Body of pancreas (tissue), 4 donors: Measurements from ENCODE around the gene PDGFA. TPM values are rescaled to one million over a fixed set of nuclear protein-coding genes. Genes with fewer than 3 reads are reported as not detected.

Experiments
- ATAC-seq: fragments of 150-250 bp; one replicate; pipeline ENCODE4 v1.9.1; 2016
- DNase-seq, 4 donors: peaks; one replicate each; pipeline ENCODE4 v3.0.0-alpha.2; 2019
- H3K27ac ChIP-seq, 4 donors: fragments of 200-600 bp; sonication (generic); 1 replicate in 3 of 4; 2 replicates in 1 of 4; pipeline versions ENCODE4 v1.5.1 to v1.6.1; 2016 to 2019; ENCODE audit warnings: mild to moderate bottlenecking in 1 of 4, mixed read lengths in 1 of 4, moderate library complexity in 1 of 4
- H3K27me3 ChIP-seq, 2 donors: fragments of 200-600 bp; sonication (generic); one replicate each; pipeline ENCODE4 v1.6.0; 2016; ENCODE audit warnings: mild to moderate bottlenecking in 1 of 2
- H3K36me3 ChIP-seq, 2 donors: fragments of 200-600 bp; sonication (generic); replicated peaks in 1 of 2; 2 replicates each; pipeline ENCODE4 v1.5.1; 2016; ENCODE audit warnings: low read depth in 2 of 2; ENCODE audit not compliant: insufficient read depth in 1 of 2
- H3K4me1 ChIP-seq: fragments of 200-600 bp; sonication (generic); one replicate; pipeline ENCODE4 v1.6.0; 2016
- H3K4me3 ChIP-seq, 2 donors: fragments of 200-600 bp; sonication (generic); 1 replicate in 1 of 2; 2 replicates in 1 of 2; pipeline ENCODE4 v1.5.1; 2016 to 2019
- H3K9me3 ChIP-seq, 3 donors: fragments of 200-600 bp; sonication (generic); 1 replicate in 2 of 3; 2 replicates in 1 of 3; pipeline ENCODE4 v1.5.1; 2016
- POLR2A ChIP-seq, 3 donors: fragments of 450-650 bp; IDR thresholded peaks; one replicate each; pipeline ENCODE4 v1.6.1; 2016; ENCODE audit warnings: antibody characterized with exemption in 3 of 3, mild to moderate bottlenecking in 2 of 3
- WGBS, 2 donors: methylation state at CpG; one replicate each; pipeline ENCODE4 v1.1.5; 2017; 5-methylcytosine and 5-hydroxymethylcytosine counted together
- intact Hi-C: fragments of 100-400 bp; cut with DNase I; formaldehyde crosslinking; loops from one replicate; pipeline ENCODE4 v1.15.1; 2023
- total RNA-seq, 2 donors: library from RNA; depleted of rRNA; stranded (reverse); fragments of >200 nt; gene quantifications; one replicate each; pipeline ENCODE4 v1.1.0, GENCODE V29; 2016
- TF ChIP-seq, protein P1 (sequence below), 7 experiments: fragments of 450-650 bp in 4 of 7; fragments of 200-600 bp in 3 of 7; sonication (generic) in 3 of 7; IDR thresholded peaks; one replicate each; pipeline ENCODE4 v1.5.1; 2016 to 2019; ENCODE audit warnings: antibody characterized with exemption in 7 of 7

Gene PDGFA
- total RNA-seq, 2 donors from 2014 or later, result 58.6 to 59.3 TPM

DNA sequence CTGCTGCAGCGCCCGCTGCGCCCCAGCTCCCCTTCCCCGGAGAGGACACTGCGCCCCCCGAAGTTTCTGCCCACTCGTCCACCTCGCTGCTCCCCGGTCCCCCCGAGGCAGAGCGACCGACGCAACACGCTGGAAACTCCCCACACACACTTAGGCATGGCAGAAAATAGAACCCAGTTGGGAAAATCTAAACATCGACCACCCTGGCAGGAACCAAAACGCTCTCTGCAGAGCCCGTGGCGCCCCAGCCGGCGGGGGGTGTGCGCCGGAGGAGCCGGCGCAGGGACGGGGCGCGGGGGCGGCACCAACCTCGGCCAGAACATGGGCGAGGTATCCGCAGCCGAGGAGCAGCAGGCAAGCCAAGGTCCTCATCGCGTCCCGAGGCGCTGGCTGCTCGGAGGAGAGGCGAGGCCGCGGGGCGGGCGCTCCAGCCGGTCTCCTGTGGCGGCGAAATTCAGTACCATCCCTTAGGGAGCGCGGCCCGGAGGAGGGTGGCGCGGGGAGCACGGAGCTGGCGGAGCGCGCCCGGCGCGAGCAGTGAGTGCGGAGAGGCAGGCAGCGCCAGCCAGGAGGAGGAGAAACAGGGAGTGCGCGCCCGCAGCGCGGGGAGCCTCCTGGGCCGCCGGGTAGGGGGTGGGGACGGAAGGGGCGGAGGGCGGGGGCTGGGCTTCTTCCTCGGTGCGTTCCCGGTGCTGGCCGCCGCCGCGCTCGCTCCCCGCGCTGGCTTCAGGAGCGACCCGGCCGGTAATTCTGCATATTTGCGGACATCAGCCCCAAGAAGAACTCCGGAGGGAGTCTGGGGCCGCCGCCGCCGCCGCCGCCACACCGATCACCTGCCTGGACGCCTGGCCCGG is 789 bp downstream of the PDGFA start:
- 0 to 1% methylated on average over 1 to 70 of the region's 93 CpGs for WGBS, 2 donors
- peaks cover 57% of the 10 kb centered on the region for H3K4me1 ChIP-seq
- H3K9me3 ChIP-seq, result no peaks in the 10 kb centered on the region
- DNase-seq (peak; percentile 91 to 93 (median 92)), ATAC-seq (peak; percentile 70)
- no peaks in the 10 kb centered on the region for H3K27me3 ChIP-seq
- no peaks in the 10 kb centered on the region for H3K36me3 ChIP-seq
- peak overlapping the region; percentile 91 to 99 (median 95) for H3K27ac ChIP-seq
- peak; percentile 94 to 96 (median 95) for TF ChIP-seq POLR2A (IDR thresholded peaks at IDR 0.05)
- TF ChIP-seq, protein P1, sequence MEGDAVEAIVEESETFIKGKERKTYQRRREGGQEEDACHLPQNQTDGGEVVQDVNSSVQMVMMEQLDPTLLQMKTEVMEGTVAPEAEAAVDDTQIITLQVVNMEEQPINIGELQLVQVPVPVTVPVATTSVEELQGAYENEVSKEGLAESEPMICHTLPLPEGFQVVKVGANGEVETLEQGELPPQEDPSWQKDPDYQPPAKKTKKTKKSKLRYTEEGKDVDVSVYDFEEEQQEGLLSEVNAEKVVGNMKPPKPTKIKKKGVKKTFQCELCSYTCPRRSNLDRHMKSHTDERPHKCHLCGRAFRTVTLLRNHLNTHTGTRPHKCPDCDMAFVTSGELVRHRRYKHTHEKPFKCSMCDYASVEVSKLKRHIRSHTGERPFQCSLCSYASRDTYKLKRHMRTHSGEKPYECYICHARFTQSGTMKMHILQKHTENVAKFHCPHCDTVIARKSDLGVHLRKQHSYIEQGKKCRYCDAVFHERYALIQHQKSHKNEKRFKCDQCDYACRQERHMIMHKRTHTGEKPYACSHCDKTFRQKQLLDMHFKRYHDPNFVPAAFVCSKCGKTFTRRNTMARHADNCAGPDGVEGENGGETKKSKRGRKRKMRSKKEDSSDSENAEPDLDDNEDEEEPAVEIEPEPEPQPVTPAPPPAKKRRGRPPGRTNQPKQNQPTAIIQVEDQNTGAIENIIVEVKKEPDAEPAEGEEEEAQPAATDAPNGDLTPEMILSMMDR (IDR thresholded peaks at IDR 0.05), result peak in 5 of 7 experiments; percentile 12 to 24 (median 19)
- peak overlapping the region; percentile 80 to 92 for H3K4me3 ChIP-seq
- intact Hi-C loops, result no loop called here

DNA sequence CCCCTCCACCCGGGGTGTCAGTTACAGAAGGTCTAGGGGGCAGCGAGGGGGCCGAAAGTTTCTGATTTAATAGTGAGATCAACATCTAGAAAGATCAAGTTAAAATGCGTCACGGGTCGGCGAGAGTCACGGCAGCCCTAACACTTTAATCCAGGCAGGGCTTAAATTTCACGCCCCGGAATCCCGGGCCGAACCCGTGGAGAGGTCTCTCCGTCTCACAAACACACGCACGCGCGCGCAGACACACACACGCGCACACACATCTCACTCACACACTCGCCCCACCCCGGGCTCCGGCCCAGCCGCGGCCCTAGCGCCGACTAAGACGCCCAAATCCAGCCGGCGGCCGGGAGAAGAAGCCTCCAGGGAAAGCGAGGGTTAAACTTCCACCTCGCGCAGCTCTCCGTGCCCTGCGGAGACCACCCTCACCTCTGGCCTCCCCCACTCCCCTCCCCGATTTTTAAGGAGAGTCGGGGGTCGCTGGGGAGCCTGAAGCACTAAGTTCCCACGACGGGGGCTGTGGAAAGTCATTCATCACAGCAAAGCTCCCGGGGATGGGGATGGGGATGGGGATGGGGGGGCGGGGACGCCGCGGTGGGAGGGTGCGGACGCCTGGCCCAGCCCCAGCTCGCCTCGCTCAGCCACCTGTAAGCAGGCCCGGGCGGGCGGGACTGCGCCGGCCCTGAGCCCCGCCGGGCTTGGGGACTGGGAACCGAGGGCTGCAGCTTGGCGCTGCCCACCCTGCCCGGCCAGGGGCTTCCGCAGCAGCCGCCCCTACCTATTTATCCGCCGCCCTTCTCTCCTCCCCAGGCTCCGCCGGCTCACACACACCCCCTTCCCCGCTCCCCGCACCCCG is 1.6 kb downstream of the PDGFA start:
- ATAC-seq, result peak; percentile 28
- no peaks in the 10 kb centered on the region for H3K27me3 ChIP-seq
- H3K4me3 ChIP-seq, result peak overlapping the region; percentile 80 to 92
- peak; percentile 72 to 75 (median 73) for DNase-seq
- H3K36me3 ChIP-seq, result no peaks in the 10 kb centered on the region
- peak overlapping the region; percentile 91 to 99 (median 95) for H3K27ac ChIP-seq
- TF ChIP-seq POLR2A (IDR thresholded peaks at IDR 0.05), result peak; percentile 15 to 55 (median 44)
- TF ChIP-seq, protein P1 (IDR thresholded peaks at IDR 0.05), result no peak
- H3K4me1 ChIP-seq, result peaks cover 65% of the 10 kb centered on the region
- no peaks in the 10 kb centered on the region for H3K9me3 ChIP-seq
- intact Hi-C loops, result no loop called here
- WGBS, 2 donors, result 0 to 1% methylated on average over 8 to 66 of the region's 70 CpGs

DNA sequence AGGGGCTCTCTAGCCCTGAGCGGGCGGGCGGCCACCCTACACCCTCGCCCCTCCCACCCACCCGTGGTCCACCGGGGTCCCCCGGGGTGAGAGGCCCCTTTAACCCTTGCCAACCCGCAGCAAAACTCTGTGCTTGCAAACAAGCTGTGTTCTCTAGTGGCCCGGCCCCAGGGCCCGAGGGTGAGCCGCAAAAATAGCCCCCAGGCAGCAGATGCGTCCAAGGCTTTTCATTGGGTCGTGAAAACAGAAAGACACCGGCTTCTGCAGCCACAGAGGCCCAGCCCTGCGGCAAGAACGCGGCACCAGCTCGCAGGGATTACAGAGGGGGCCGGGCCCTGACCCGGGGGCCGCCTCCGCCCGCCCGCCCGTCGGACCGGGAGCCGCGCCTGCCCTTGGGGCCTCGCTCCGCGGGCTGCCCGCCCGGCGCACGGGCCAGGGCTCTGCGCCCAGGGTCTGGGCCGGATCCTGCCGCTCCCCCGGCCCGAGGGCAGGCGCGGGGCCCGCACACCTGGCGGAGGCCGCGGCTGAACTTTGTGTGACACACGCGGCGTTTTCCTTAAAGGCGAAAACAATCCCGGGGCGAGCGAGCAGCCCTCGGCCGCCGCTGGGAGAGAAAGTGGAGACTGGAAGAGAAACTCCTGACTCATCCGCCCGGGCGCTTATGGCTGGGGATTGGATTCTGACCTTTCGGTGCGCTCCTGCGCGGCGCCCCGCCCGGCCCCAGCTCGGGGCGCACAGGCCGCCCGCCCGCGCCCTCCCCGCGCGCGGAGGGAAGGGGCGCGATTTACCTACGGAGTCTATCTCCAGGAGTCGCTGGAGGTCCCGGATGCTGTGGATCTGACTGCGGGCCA is 2.8 kb downstream of the PDGFA start:
- TF ChIP-seq, protein P1 (IDR thresholded peaks at IDR 0.05), result peak in 1 of 7 experiments; percentile 12
- TF ChIP-seq POLR2A (IDR thresholded peaks at IDR 0.05), result peak; percentile 47 to 53 (median 52)
- H3K27ac ChIP-seq, result peak overlapping the region; percentile 91 to 99 (median 95)
- no peaks in the 10 kb centered on the region for H3K27me3 ChIP-seq
- peak overlapping the region; percentile 13 to 28 for H3K4me3 ChIP-seq
- DNase-seq, result peak; percentile 66 to 76 (median 70)
- no peaks in the 10 kb centered on the region for H3K36me3 ChIP-seq
- WGBS, 2 donors, result 4% methylated on average over 65 of the region's 83 CpGs; no CpG with 5 or more reads in 1 of the 2 donors
- peak; percentile 9 for ATAC-seq
- H3K9me3 ChIP-seq, result no peaks in the 10 kb centered on the region
- intact Hi-C loops, result no loop called here
- peaks cover 64% of the 10 kb centered on the region for H3K4me1 ChIP-seq

DNA sequence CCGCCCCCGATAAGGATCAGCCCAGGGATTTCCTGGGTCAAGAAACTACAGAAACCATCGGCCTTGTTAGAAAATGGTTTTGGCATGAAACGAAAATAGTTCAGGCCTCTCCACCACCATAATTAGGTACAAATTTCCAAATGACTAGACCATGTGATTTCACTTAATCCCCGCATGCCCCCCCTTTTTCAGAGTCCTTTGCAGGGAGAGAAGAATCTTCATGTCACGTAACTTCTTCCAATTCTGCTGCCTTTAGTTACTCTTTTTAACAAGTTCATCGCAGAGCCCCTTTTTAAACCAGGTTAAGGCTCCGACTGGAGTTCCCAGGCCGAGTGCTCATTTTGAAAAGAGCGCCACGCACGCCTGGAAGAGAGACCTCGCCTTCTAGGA is 3.4 kb downstream of the PDGFA start:
- TF ChIP-seq, protein P1 (IDR thresholded peaks at IDR 0.05), result no peak
- no peak for TF ChIP-seq POLR2A (IDR thresholded peaks at IDR 0.05)
- DNase-seq (no peak), ATAC-seq (no peak)
- intact Hi-C loops, result no loop called here
- peaks cover 0 to 3% of the 10 kb centered on the region in 2 donors for H3K36me3 ChIP-seq
- WGBS, 2 donors, result 32 to 50% methylated on average over 7 to 13 of the region's 13 CpGs
- no peaks in the 10 kb centered on the region for H3K9me3 ChIP-seq
- no peaks in the 10 kb centered on the region for H3K27me3 ChIP-seq
- H3K27ac ChIP-seq, result peak overlapping the region; percentile 91 to 99 (median 95)
- peaks cover 63% of the 10 kb centered on the region for H3K4me1 ChIP-seq
- H3K4me3 ChIP-seq, result no peak overlapping the region
